ENCODE data around the gene KAZN.

- TF ChIP-seq, protein P1, sequence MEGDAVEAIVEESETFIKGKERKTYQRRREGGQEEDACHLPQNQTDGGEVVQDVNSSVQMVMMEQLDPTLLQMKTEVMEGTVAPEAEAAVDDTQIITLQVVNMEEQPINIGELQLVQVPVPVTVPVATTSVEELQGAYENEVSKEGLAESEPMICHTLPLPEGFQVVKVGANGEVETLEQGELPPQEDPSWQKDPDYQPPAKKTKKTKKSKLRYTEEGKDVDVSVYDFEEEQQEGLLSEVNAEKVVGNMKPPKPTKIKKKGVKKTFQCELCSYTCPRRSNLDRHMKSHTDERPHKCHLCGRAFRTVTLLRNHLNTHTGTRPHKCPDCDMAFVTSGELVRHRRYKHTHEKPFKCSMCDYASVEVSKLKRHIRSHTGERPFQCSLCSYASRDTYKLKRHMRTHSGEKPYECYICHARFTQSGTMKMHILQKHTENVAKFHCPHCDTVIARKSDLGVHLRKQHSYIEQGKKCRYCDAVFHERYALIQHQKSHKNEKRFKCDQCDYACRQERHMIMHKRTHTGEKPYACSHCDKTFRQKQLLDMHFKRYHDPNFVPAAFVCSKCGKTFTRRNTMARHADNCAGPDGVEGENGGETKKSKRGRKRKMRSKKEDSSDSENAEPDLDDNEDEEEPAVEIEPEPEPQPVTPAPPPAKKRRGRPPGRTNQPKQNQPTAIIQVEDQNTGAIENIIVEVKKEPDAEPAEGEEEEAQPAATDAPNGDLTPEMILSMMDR (conservative IDR thresholded peaks at IDR 0.05), result no peak
- TF ChIP-seq EZH2 (IDR thresholded peaks at IDR 0.05; ENCODE audit: low read depth), result no peak
Observed at GRCh38 chr1:14725695-14726094, 127.2 kb downstream of the KAZN start.
